ENCODE data around the gene AKR1B1. TPM values are rescaled to one million over a fixed set of nuclear protein-coding genes. Genes with fewer than 3 reads are reported as not detected.

Gene AKR1B1
- total RNA-seq (2014; rRNA removed) (1.6 TPM in 1 of 2 replicates, not detected in the other), Bru-seq, nascent RNA (percentile 28 among the genes with signal in this experiment), BruChase-seq, experiment 1, labeled RNA remaining after a 6-hour chase (percentile 46 among the genes with signal in this experiment), BruChase-seq, experiment 2, labeled RNA remaining after a 2-hour chase (percentile 27 among the genes with signal in this experiment)
- long read RNA-seq, partial matches to known transcripts, result 3 of 6 reads
- long read RNA-seq, other reads (novel, unspliced or antisense), result 3 of 6 reads

DNA sequence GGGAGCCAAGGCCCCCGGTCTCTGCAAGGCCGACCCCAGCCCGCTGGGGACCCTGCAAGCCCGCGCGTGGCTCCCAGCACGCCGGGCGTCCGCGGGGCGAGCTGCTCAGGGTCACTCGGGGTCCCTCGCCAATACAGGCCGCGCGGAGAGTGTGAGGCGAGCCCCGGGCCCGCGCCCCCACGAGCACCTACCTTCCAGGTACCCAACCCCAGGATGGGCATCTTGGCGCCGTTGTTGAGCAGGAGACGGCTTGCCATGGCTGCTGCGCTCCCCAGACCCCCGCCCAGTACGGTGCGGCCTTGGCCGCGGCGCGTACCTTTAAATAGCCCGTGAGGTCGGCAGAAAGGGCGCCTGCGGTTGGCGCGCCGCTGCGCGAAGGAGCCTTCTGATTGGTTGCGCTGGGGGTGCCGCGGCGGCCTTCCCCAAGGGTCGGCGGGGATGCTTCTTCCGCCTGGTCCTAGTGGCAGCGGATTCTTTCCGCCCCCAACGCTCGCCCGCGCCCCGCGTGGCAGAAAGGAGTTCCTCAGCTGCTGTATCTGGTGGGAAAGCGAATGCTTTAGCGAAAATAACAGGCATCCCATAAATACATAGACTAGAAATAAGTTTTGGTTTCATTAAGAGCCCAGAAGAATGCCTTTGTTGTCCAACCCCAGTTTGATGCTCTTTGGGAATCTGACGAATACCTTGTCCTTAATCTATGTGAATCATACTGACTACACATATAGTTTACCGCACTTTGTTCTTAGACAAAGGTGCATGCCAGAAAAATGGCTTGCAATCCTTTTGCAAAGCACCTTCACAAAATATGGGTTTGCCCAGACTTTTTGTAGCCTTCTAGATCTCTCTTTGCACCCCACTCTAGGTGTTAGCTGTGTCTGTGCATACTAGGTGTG, at the start of gene AKR1B1:
Gene AKR1B1 (minus strand): TSS at position 295 of the 893 bp plus-strand sequence. CDS start 38 bp downstream, at position 257.
- DNase-seq (no peak), ATAC-seq (no peak)
- H3K36me3 ChIP-seq (ENCODE audit: low read depth, low read length), result no peaks in the 10 kb centered on the region
- no peaks in the 10 kb centered on the region for H3K27me3 ChIP-seq (ENCODE audit: low read length)
- H3K4me2 ChIP-seq (ENCODE audit: low read length), result no peak within 1 kb of the TSS
- intact Hi-C loops (cut with micrococcal nuclease), result no loop called here
- H3F3A ChIP-seq (ENCODE audit: low read length, unreplicated experiment), result no peaks in the 10 kb centered on the region
- 0 out of 2 replicates have a peak within 1 kb of the TSS, but pooled peaks have one; percentile 30 for H2AFZ ChIP-seq (ENCODE audit: low read length)
- no peaks in the 10 kb centered on the region for H3K79me2 ChIP-seq (ENCODE audit: low read length)
- BruUV-seq (replicated peaks), result no TSS peak
- CTCF ChIA-PET, result no interaction called here
- peaks cover 11% of the 10 kb centered on the region for H3K4me1 ChIP-seq (ENCODE audit: insufficient read depth, low read length)
- TF ChIP-seq, protein P1, sequence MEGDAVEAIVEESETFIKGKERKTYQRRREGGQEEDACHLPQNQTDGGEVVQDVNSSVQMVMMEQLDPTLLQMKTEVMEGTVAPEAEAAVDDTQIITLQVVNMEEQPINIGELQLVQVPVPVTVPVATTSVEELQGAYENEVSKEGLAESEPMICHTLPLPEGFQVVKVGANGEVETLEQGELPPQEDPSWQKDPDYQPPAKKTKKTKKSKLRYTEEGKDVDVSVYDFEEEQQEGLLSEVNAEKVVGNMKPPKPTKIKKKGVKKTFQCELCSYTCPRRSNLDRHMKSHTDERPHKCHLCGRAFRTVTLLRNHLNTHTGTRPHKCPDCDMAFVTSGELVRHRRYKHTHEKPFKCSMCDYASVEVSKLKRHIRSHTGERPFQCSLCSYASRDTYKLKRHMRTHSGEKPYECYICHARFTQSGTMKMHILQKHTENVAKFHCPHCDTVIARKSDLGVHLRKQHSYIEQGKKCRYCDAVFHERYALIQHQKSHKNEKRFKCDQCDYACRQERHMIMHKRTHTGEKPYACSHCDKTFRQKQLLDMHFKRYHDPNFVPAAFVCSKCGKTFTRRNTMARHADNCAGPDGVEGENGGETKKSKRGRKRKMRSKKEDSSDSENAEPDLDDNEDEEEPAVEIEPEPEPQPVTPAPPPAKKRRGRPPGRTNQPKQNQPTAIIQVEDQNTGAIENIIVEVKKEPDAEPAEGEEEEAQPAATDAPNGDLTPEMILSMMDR (conservative IDR thresholded peaks at IDR 0.05; ENCODE audit: low read depth, low read length), result no peak
- TF ChIP-seq EZH2phosphoT487 (IDR thresholded peaks at IDR 0.05; ENCODE audit: borderline replicate concordance, low read length) (no peak), EZH2 (IDR thresholded peaks at IDR 0.05; ENCODE audit: low read length, unreplicated experiment) (no peak)
- H3K27ac ChIP-seq (ENCODE audit: low read length), result no peak within 1 kb of the TSS
- H3K9ac ChIP-seq (ENCODE audit: low read length), result no peak within 1 kb of the TSS
- H3K9me2 ChIP-seq (replicated peaks; ENCODE audit: low read length), result no peaks in the 10 kb centered on the region
- H3K4me3 ChIP-seq (ENCODE audit: low read length), result no peak within 1 kb of the TSS
- no peaks in the 10 kb centered on the region for H3K9me3 ChIP-seq (ENCODE audit: low read length)
- no peaks in the 10 kb centered on the region for H4K20me1 ChIP-seq (ENCODE audit: low read length)
- POLR2A ChIA-PET (ENCODE audit: unreplicated experiment), result no interaction called here

DNA sequence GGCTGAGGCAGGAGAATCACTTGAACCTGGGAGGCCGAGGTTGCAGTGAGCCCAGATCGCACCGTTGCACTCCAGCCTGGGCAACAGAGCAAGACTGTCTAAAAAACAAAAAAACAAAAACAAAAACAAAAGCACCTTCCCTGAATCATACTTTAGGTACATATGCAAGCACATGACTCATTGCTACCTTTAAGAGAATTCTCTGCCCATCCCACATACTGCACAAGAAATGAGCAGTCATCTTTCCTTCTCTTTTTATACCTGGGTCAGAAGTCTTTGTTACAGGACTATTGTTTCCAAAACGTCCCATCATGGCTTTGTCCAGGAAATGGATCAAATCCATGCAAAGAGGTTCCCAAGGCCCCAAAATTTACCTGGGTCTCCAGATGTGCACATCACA, 47.0 kb upstream of the AKR1B1 start:
- TF ChIP-seq, protein P1 (conservative IDR thresholded peaks at IDR 0.05; ENCODE audit: low read depth, low read length), result no peak
- TF ChIP-seq EZH2 (IDR thresholded peaks at IDR 0.05; ENCODE audit: low read length, unreplicated experiment) (no peak), EZH2phosphoT487 (IDR thresholded peaks at IDR 0.05; ENCODE audit: borderline replicate concordance, low read length) (no peak)

More for the DNA sequence above, 47.0 kb upstream of the AKR1B1 start:
- Histone ChIP-seq H3F3A (ENCODE audit: low read length, unreplicated experiment) (no peaks in the 10 kb centered on the region), H3K9me3 (ENCODE audit: low read length) (no peaks in the 10 kb centered on the region), H3K4me1 (ENCODE audit: insufficient read depth, low read length) (peaks cover 21% of the 10 kb centered on the region), H3K79me2 (ENCODE audit: low read length) (no peaks in the 10 kb centered on the region), H3K36me3 (ENCODE audit: low read depth, low read length) (no peaks in the 10 kb centered on the region), H4K20me1 (ENCODE audit: low read length) (no peaks in the 10 kb centered on the region), H3K27me3 (ENCODE audit: low read length) (no peaks in the 10 kb centered on the region), H2AFZ (ENCODE audit: low read length) (no peak overlapping the region), H3K9me2 (replicated peaks; ENCODE audit: low read length) (no peaks in the 10 kb centered on the region), H3K9ac (ENCODE audit: low read length) (no peak overlapping the region), H3K4me2 (ENCODE audit: low read length) (no peak overlapping the region), H3K27ac (ENCODE audit: low read length) (no peak overlapping the region), H3K4me3 (ENCODE audit: low read length) (no peak overlapping the region)
- BruUV-seq (replicated peaks), result no TSS peak
- intact Hi-C loops (cut with micrococcal nuclease), result no loop called here
- DNase-seq (peak; percentile 71), ATAC-seq (peak; percentile 86)
- CTCF ChIA-PET, result no interaction called here
- POLR2A ChIA-PET (ENCODE audit: unreplicated experiment), result no interaction called here
